GM12875 (cell line): Measurements from ENCODE around the gene DAGLB.
"Not testable (repeated sequence)": the region's sequence is repeated elsewhere in the genome, so short reads cannot be mapped to it uniquely, and the experiment has no call there.

ENCODE experiments used
- H3K4me3 ChIP-seq: one replicate; pipeline ENCODE4 v1.5.1; 2011; ENCODE audit warnings: low read depth, low read length, control low read depth
- TF ChIP-seq, protein P1 (sequence below): IDR thresholded peaks from 2 replicates; pipeline ENCODE4 v1.5.1; 2011; ENCODE audit warnings: low read depth, mild to moderate bottlenecking, control low read depth, inconsistent platforms, low read length, moderate library complexity, borderline replicate concordance; ENCODE audit not compliant: insufficient read depth

The DAGLB gene

GRCh38 chr7:6461946-6462550 is 14.3 kb upstream of the DAGLB start:
- TF ChIP-seq, protein P1, sequence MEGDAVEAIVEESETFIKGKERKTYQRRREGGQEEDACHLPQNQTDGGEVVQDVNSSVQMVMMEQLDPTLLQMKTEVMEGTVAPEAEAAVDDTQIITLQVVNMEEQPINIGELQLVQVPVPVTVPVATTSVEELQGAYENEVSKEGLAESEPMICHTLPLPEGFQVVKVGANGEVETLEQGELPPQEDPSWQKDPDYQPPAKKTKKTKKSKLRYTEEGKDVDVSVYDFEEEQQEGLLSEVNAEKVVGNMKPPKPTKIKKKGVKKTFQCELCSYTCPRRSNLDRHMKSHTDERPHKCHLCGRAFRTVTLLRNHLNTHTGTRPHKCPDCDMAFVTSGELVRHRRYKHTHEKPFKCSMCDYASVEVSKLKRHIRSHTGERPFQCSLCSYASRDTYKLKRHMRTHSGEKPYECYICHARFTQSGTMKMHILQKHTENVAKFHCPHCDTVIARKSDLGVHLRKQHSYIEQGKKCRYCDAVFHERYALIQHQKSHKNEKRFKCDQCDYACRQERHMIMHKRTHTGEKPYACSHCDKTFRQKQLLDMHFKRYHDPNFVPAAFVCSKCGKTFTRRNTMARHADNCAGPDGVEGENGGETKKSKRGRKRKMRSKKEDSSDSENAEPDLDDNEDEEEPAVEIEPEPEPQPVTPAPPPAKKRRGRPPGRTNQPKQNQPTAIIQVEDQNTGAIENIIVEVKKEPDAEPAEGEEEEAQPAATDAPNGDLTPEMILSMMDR = no peak
- no peak overlapping the region for H3K4me3 ChIP-seq

DNA sequence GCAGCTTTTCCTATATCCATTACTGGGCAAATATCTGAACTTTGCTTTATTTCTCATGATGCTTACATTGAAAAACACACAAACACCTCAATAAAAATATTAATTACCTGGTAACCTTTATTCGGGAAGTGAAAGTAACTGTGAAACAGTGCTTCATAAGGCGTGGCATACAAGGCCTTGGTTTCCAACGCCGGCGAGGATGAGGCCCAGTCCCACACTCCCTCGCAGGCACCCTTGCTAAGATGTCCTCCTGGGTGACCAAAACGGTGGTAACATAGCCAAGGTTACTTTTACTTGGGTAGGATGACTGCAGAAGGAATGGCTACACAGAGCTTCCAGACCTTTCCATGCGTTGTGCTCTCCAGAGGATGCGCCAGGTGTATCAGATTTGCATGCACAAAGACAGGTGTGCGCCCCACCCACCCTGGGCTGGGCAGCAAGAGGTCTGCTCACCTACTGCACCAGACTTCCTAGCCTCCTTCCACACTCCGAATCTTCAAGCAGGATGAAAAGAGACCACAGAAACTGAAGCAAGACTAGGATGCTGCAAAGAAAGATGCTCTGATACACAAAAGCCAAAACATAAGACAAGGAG is 13.3 kb upstream of the DAGLB start:
- TF ChIP-seq, protein P1 = no peak
- no peak overlapping the region for H3K4me3 ChIP-seq

DNA sequence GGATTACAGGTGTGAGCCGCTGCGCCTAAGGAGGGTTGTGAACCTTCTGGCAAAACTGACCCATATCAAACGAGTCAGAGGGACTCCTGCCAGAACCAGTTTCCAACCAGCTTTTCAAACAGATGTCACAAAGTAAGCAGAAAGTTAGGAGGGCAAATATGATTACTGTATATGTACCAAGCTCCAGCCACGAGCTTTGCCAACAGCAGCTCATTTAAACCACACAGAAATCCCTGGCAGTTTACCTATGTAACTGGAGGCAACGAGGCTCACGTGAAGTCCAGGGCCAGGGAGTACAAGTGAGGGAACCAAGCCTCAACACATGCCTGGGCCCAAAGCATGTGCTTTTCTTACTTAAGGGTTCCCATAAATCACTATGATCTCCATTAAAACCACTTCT is 12.5 kb upstream of the DAGLB start:
- TF ChIP-seq, protein P1 = no peak
- H3K4me3 ChIP-seq = no peak overlapping the region

GRCh38 chr7:6458676-6459075 is 10.9 kb upstream of the DAGLB start:
- H3K4me3 ChIP-seq = not testable (repeated sequence)

DNA sequence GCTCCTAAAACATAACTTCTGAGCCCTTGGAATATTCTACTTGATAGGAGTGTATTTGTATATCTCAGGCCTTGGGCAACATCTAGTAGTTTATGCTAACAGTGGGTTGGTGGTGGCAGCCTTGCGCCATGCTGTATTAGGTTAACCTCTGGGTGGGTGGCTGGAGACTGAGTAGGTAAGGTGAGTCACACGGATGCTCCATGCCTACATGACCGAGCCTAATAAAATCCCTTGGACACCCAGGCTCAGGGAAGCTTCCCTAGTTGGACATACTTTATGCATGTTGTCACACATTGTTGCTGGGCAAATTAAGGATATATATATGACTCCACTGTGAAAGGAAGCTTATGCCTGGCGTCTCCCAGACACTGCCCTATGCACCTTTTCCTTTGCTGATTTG is 6.0 kb upstream of the DAGLB start:
- TF ChIP-seq, protein P1 = no peak
- H3K4me3 ChIP-seq = no peak overlapping the region

GRCh38 chr7:6451224-6451705 is 3.5 kb upstream of the DAGLB start:
- no peak overlapping the region for H3K4me3 ChIP-seq
- TF ChIP-seq, protein P1 = no peak

- H3K4me3 ChIP-seq = not testable (repeated sequence)
Observed at GRCh38 chr7:6450591-6450990, 2.8 kb upstream of the DAGLB start.

GRCh38 chr7:6449884-6450283 is 2.1 kb upstream of the DAGLB start:
- H3K4me3 ChIP-seq = not testable (repeated sequence)
